K562 (cell line): ENCODE data around the gene ZNF213. TPM values are rescaled to one million over a fixed set of nuclear protein-coding genes. Genes with fewer than 3 reads are reported as not detected.

Experiments
- ATAC-seq: fragments of 200-7000 bp; cut with Tn5 transposase; 3 replicates; pipeline ENCODE4 v1.9.1; 2020; ENCODE audit warnings: moderate library complexity
- BruUV-seq: library from RNA; stranded (reverse); fragments of 400-500 nt; replicated peaks from 2 replicates; lab custom pipeline; 2021; lab: Mats Ljungman, UMichigan
- CTCF ChIA-PET: fragments of 300-600 bp; formaldehyde crosslinking; extraction: SDS; loops from one replicate; lab custom pipeline; 2021; ENCODE audit warnings: low intra/inter-chr PET ratio; lab: Yijun Ruan, JAX
- POLR2A ChIA-PET: fragments of 300-600, 350-650 bp; sonication (Branson Sonifier 250); formaldehyde crosslinking; extraction: SDS; loops from one replicate; lab custom pipeline; 2021; ENCODE audit warnings: antibody characterized with exemption, inconsistent platforms; lab: Yijun Ruan, JAX
- DNase-seq, 4 experiments: peaks; one replicate each; pipeline versions ENCODE4 v3.0.0 to v3.0.0-alpha.2; 2011 to 2018; ENCODE audit warnings: low spot score in 3 of 4, mixed read lengths in 3 of 4; ENCODE audit errors: extremely low read depth in 1 of 4
- FAIRE-seq: peaks from 2 replicates; lab custom pipeline; 2011; peaks lifted over from hg19 to GRCh38; lab: Jason Lieb, UNC
- H2AFZ ChIP-seq: 2 replicates; pipeline ENCODE4 v1.6.0; 2011; ENCODE audit warnings: low read depth, low read length, control low read depth, inconsistent platforms
- H3K27ac ChIP-seq: fragments of 200-600 bp; 3 replicates; pipeline ENCODE4 v1.8.0; 2011; ENCODE audit warnings: low read depth, mild to moderate bottlenecking, control low read depth, inconsistent platforms, low read length, moderate library complexity, mixed read lengths; ENCODE audit errors: extremely low read depth
- H3K27me3 ChIP-seq, 2 experiments: fragments of 300-600 bp in 1 of 2; 2 replicates in 1 of 2; 3 replicates in 1 of 2; pipeline versions ENCODE4 v1.6.0 to v1.8.0; 2011; ENCODE audit warnings: inconsistent platforms in 2 of 2, low read length in 2 of 2, mild to moderate bottlenecking in 1 of 2, mixed read lengths in 1 of 2, moderate library complexity in 1 of 2; ENCODE audit not compliant: control insufficient read depth in 2 of 2, insufficient read depth in 2 of 2
- H3K36me3 ChIP-seq: fragments of 300-600 bp; 3 replicates; pipeline ENCODE4 v1.8.0; 2011; ENCODE audit warnings: mild to moderate bottlenecking, low read length, inconsistent platforms; ENCODE audit not compliant: control insufficient read depth, insufficient read depth
- H3K4me1 ChIP-seq, 2 experiments: fragments of 200-600 bp in 1 of 2; replicated peaks in 1 of 2; 2 replicates in 1 of 2; 3 replicates in 1 of 2; pipeline versions ENCODE4 v1.5.1 to v1.8.0; 2011; ENCODE audit warnings: inconsistent platforms in 2 of 2, low read length in 2 of 2, mild to moderate bottlenecking in 1 of 2, mixed read lengths in 1 of 2, moderate library complexity in 1 of 2; ENCODE audit not compliant: control insufficient read depth in 2 of 2, insufficient read depth in 2 of 2
- H3K4me2 ChIP-seq: 2 replicates; pipeline ENCODE4 v1.6.1; 2011; ENCODE audit warnings: low read length, control low read depth, inconsistent platforms, mixed read lengths; ENCODE audit not compliant: insufficient read depth
- H3K4me3 ChIP-seq: fragments of 200-600 bp; sonication (generic), shearing (Covaris generic); 2 replicates; pipeline ENCODE4 v1.5.1; 2016; ENCODE audit warnings: control low read depth, inconsistent platforms
- H3K79me2 ChIP-seq: fragments of 200-600 bp; 3 replicates; pipeline ENCODE4 v1.8.0; 2011; ENCODE audit warnings: low read length, inconsistent platforms; ENCODE audit not compliant: control insufficient read depth, insufficient read depth
- H3K9ac ChIP-seq, 2 experiments: 2 replicates each; pipeline versions ENCODE4 v1.6.0 to v1.6.1; 2011; ENCODE audit warnings: low read depth in 2 of 2, low read length in 2 of 2, control low read depth in 1 of 2, inconsistent platforms in 1 of 2, mild to moderate bottlenecking in 1 of 2, mixed read lengths in 1 of 2; ENCODE audit not compliant: insufficient read depth in 1 of 2
- H3K9me1 ChIP-seq: one replicate; pipeline ENCODE4 v1.6.0; 2011; ENCODE audit warnings: inconsistent platforms, mild to moderate bottlenecking, low read length, moderate library complexity; ENCODE audit not compliant: control insufficient read depth, insufficient read depth
- H3K9me3 ChIP-seq: replicated peaks from 2 replicates; pipeline ENCODE4 v1.5.1; 2011; ENCODE audit warnings: low read depth, low read length, inconsistent platforms; ENCODE audit not compliant: control insufficient read depth, insufficient read depth
- H4K20me1 ChIP-seq: replicated peaks from 2 replicates; pipeline ENCODE4 v1.6.1; 2011; ENCODE audit warnings: low read length, inconsistent platforms, mixed read lengths; ENCODE audit not compliant: control insufficient read depth, insufficient read depth
- ATF1 ChIP-seq, 2 experiments: fragments of 450-650 bp in 1 of 2; IDR thresholded peaks; 2 replicates each; pipeline ENCODE4 v1.6.1; 2016; ENCODE audit warnings: missing compliant biosample characterization in 1 of 2, missing genetic modification characterization in 1 of 2
- CREB3L1 ChIP-seq: fragments of 450-650 bp; IDR thresholded peaks from 2 replicates; pipeline ENCODE4 v1.6.1; 2014; ENCODE audit warnings: low read depth, mild to moderate bottlenecking, moderate library complexity, borderline replicate concordance
- GTF2B ChIP-seq: IDR thresholded peaks from 2 replicates; pipeline ENCODE4 v1.6.1; 2011; ENCODE audit not compliant: insufficient read length; ENCODE audit errors: extremely low read depth
- MYBL2 ChIP-seq, 2 experiments: fragments of 450-650 bp in 1 of 2; sonication (generic) in 1 of 2; formaldehyde crosslinking in 1 of 2; IDR thresholded peaks; 2 replicates each; pipeline versions ENCODE4 v1.6.1 to v1.8.1; 2017 to 2022; ENCODE audit warnings: borderline replicate concordance in 1 of 2, inconsistent platforms in 1 of 2, low read depth in 1 of 2, mild to moderate bottlenecking in 1 of 2, missing genetic modification reagents in 1 of 2, moderate library complexity in 1 of 2
- RNF2 ChIP-seq: sonication (generic); IDR thresholded peaks from 2 replicates; pipeline ENCODE4 v1.6.1; 2016
- STAT5B ChIP-seq: fragments of 250-450 bp; sonication (Bioruptor Pico); IDR thresholded peaks from 2 replicates; pipeline ENCODE4 v1.8.0; 2021; ENCODE audit warnings: mild to moderate bottlenecking, inconsistent platforms
- ZNF512 ChIP-seq: IDR thresholded peaks from 2 replicates; pipeline ENCODE4 v1.6.1; 2016; ENCODE audit warnings: missing genetic modification characterization, missing compliant biosample characterization
- ZNF766 ChIP-seq: fragments of 200-800 bp; sonication (Bioruptor generic); conservative IDR thresholded peaks from 2 replicates; pipeline ENCODE4 v1.6.1; 2016; ENCODE audit warnings: missing genetic modification characterization, missing compliant biosample characterization
- WGBS: fragments of 100-300 bp; shearing (Covaris generic); methylation state at CpG from one replicate; pipeline ENCODE4 v1.1.6; 2016; ENCODE audit warnings: low coverage, mixed read lengths; ENCODE audit not compliant: insufficient coverage; ENCODE audit errors: missing lambda C conversion rate; 5-methylcytosine and 5-hydroxymethylcytosine counted together
- in situ Hi-C: fragments of 300-500 bp; cut with MboI; formaldehyde crosslinking; loops from 4 replicates; pipeline ENCODE4 v1.15.0; 2018; ENCODE audit warnings: inconsistent platforms, mixed read lengths
- intact Hi-C: fragments of 100-400 bp; cut with micrococcal nuclease; formaldehyde crosslinking; loops from 2 replicates; pipeline ENCODE4 v1.14.2; 2022
- polyA plus RNA-seq, 8 experiments: library from polyadenylated mRNA; depleted of rRNA in 4 of 8; stranded (reverse) in 5 of 8; unstranded in 3 of 8; fragments of >200 nt; fragmentation: Nextera tagmentation in 2 of 8; fragmentation: Illumina TruSeq in 1 of 8; extraction: Ambion mirVana in 2 of 8; extraction: Trizol in 1 of 8; gene quantifications; 2 replicates each; pipeline versions ENCODE4 v1.2.1 to v1.2.3, GENCODE V29; 2011 to 2014; ENCODE audit warnings: inconsistent platforms in 1 of 8, missing spikeins in 1 of 8
- total RNA-seq, 7 experiments: library from RNA; depleted of rRNA in 6 of 7; stranded (reverse); fragments of >200 nt in 6 of 7; fragmentation: Illumina TruSeq in 2 of 7; extraction: Trizol in 2 of 7; gene quantifications; 2 replicates each; pipeline versions ENCODE4 v1.2.1 to v1.2.3, GENCODE V29; 2011 to 2021; ENCODE audit warnings: low replicate concordance in 1 of 7
- TF ChIP-seq, protein P1 (sequence below): sonication (generic); formaldehyde crosslinking; IDR thresholded peaks from 2 replicates; pipeline ENCODE4 v1.9.0; 2022; ENCODE audit warnings: mild to moderate bottlenecking, missing genetic modification reagents
- TF ChIP-seq, protein P2 (sequence below), 2 experiments: fragments of 450-650 bp; IDR thresholded peaks; 2 replicates each; pipeline ENCODE4 v1.6.1; 2018; ENCODE audit warnings: mild to moderate bottlenecking in 2 of 2, low read depth in 1 of 2; ENCODE audit not compliant: partially characterized antibody in 2 of 2

ZNF213 gene
- total and polyA plus RNA-seq, 9 of the 15 experiments (the other 6 are each of a cell fraction or from before 2014, with no cell fraction given) = 0.49 to 10.0 (median 1.8) TPM

DNA sequence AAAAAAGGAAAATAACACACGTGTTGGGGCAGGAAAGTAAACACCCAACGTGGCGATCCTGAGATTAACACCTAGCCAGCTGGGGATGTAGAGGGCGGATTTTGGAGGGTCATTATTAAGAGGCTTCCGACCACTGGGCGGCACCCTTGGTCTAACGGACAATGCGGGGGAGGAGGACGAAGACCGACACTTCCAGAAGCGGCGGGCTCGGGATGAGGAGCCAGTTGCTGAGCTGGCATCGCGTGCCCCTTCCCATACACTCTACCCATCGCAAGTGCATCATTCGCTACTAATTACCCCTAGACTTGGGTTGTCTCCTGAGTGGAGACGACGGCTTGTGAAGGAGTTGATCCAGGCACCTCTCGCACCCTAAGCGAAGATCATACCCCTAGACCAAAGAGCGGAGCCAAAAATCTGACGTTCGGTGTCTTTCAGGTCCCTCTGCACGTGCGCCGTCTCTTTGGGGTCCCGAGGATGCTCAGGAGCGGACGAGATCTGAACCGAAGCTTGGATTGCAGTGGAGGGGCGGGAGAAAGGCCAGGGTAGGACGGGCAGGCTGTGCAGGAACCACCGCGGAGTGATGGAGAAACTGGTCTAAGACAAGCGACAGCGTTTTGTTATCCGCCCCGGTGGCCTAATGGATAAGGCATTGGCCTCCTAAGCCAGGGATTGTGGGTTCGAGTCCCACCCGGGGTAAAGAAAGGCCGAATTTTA lies 17.6 kb downstream of the ZNF213 start:
- no peaks in the 10 kb centered on the region for H3K27me3 ChIP-seq
- H2AFZ ChIP-seq = peak overlapping the region; percentile 95
- peak overlapping the region; percentile 81 for H3K27ac ChIP-seq
- ATAC-seq (peak; percentile 20), DNase-seq (peak; percentile 65 to 95 (median 72)), FAIRE-seq (peak; percentile 85)
- POLR2A ChIA-PET = interaction anchor here (0.5 to 1.3 kb wide), 3 partner anchors 9 to 86 kb away, joined by 3 to 6 read pairs (median 3); no protein-coding TSS in a partner anchor
- H3K4me3 ChIP-seq = peak overlapping the region; percentile 62
- H3K9me3 ChIP-seq = no peaks in the 10 kb centered on the region
- peaks cover 4% of the 10 kb centered on the region; the same call in 1 of the 2 replicates for H4K20me1 ChIP-seq
- H3K9ac ChIP-seq = peak overlapping the region; percentile 58 to 93
- BruUV-seq = no TSS peak
- no peaks in the 10 kb centered on the region for H3K79me2 ChIP-seq
- in situ Hi-C loops (no loop called here), intact Hi-C loops (loop anchor here (1.0 to 10.0 kb wide), 3 partner anchors 14 to 112 kb away; no protein-coding TSS in a partner anchor)
- peaks cover 1 to 36% of the 10 kb centered on the region in 2 experiments; a peak in 3 of 5 replicates for H3K4me1 ChIP-seq
- CTCF ChIA-PET = interaction anchor here (0.5 kb wide), 1 partner anchor 124 kb away, joined by 3 read pairs; no protein-coding TSS in a partner anchor
- H3K4me2 ChIP-seq = peak overlapping the region; percentile 99
- under 1% methylated on average over 42 of the region's 42 CpGs for WGBS
- H3K9me1 ChIP-seq = no peaks in the 10 kb centered on the region
- no peaks in the 10 kb centered on the region for H3K36me3 ChIP-seq
- TF ChIP-seq, protein P1, sequence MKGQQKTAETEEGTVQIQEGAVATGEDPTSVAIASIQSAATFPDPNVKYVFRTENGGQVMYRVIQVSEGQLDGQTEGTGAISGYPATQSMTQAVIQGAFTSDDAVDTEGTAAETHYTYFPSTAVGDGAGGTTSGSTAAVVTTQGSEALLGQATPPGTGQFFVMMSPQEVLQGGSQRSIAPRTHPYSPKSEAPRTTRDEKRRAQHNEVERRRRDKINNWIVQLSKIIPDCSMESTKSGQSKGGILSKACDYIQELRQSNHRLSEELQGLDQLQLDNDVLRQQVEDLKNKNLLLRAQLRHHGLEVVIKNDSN (CRISPR knock-in tag) = 0 out of 2 replicates have a peak, but pooled peaks have one; percentile 50
- TF ChIP-seq STAT5B (CRISPR knock-in tag) (no peak), CREB3L1 (peak; percentile 85), ZNF766 (CRISPR knock-in tag) (peak; percentile 91), ZNF512 (tag) (no peak), ATF1 (CRISPR knock-in tag; IDR thresholded peaks at IDR 0.05) (no peak), ATF1 (tag; IDR thresholded peaks at IDR 0.05) (peak; percentile 77), MYBL2 (IDR thresholded peaks at IDR 0.05; ENCODE audit: low read depth) (0 out of 2 replicates have a peak, but pooled peaks have one; percentile 41), MYBL2 (CRISPR knock-in tag; IDR thresholded peaks at IDR 0.05; ENCODE audit: borderline replicate concordance) (no peak), GTF2B (no peak), RNF2 (peak; percentile 66)
- TF ChIP-seq, protein P2, sequence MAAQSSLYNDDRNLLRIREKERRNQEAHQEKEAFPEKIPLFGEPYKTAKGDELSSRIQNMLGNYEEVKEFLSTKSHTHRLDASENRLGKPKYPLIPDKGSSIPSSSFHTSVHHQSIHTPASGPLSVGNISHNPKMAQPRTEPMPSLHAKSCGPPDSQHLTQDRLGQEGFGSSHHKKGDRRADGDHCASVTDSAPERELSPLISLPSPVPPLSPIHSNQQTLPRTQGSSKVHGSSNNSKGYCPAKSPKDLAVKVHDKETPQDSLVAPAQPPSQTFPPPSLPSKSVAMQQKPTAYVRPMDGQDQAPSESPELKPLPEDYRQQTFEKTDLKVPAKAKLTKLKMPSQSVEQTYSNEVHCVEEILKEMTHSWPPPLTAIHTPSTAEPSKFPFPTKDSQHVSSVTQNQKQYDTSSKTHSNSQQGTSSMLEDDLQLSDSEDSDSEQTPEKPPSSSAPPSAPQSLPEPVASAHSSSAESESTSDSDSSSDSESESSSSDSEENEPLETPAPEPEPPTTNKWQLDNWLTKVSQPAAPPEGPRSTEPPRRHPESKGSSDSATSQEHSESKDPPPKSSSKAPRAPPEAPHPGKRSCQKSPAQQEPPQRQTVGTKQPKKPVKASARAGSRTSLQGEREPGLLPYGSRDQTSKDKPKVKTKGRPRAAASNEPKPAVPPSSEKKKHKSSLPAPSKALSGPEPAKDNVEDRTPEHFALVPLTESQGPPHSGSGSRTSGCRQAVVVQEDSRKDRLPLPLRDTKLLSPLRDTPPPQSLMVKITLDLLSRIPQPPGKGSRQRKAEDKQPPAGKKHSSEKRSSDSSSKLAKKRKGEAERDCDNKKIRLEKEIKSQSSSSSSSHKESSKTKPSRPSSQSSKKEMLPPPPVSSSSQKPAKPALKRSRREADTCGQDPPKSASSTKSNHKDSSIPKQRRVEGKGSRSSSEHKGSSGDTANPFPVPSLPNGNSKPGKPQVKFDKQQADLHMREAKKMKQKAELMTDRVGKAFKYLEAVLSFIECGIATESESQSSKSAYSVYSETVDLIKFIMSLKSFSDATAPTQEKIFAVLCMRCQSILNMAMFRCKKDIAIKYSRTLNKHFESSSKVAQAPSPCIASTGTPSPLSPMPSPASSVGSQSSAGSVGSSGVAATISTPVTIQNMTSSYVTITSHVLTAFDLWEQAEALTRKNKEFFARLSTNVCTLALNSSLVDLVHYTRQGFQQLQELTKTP (IDR thresholded peaks at IDR 0.05; ENCODE audit: low read depth in 1 of 2, partially characterized antibody in 2 of 2) = peak in 1 of 2 experiments; percentile 64
